ENCODE data around the gene IRX4. TPM values are rescaled to one million over a fixed set of nuclear protein-coding genes. Genes with fewer than 3 reads are reported as not detected.

Gene IRX4
- total and polyA plus RNA-seq, 2 donors (not counting 3 experiments of a cell fraction or from before 2014, with no cell fraction given) = not detected

DNA sequence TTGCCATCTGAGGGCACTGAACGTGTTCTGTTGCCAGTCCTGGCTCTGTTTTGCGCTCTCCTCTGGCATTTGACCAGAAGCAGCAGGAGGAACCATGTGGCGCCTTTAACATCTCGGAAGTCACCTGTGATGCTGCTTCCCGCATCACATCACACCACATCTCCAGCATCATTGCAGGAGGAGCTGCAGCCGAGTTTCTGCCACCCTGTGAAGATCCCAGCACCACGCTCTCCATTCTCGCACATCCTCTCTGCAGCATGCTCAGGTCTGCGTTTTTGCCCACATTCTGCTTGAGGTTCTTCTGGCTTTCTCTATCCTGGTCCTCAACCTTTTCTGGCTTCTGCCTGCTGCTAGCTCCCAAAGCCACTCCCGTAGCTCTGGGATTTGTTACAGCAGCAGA, 11.0 kb upstream of the IRX4 start:
- no peak for FAIRE-seq
- H3K27ac ChIP-seq (ENCODE audit: insufficient read depth, low read depth, low read length) = no peak overlapping the region
- H3K36me3 ChIP-seq (ENCODE audit: control insufficient read depth in 2 of 2, extremely low read depth in 1 of 2, insufficient read depth in 2 of 2, low read length in 2 of 2) = no peaks in the 10 kb centered on the region
- no peak overlapping the region for H3K4me2 ChIP-seq (ENCODE audit: insufficient read depth, low read length)
- H3K9ac ChIP-seq (replicated peaks; ENCODE audit: extremely low read depth, insufficient read depth, low read length) = no peak overlapping the region
- H3K4me3 ChIP-seq (replicated peaks in 1 of 3; ENCODE audit: insufficient read depth in 1 of 3, low read depth in 1 of 3, low read length in 3 of 3) = no peak overlapping the region
- H3K4me1 ChIP-seq (ENCODE audit: control insufficient read depth, extremely low read depth, insufficient read depth, low read length) = no peaks in the 10 kb centered on the region
- TF ChIP-seq MYC (IDR thresholded peaks at IDR 0.05; ENCODE audit: low read depth, low read length) (no peak), POLR2AphosphoS5 (IDR thresholded peaks at IDR 0.05; ENCODE audit: insufficient read depth, low read depth, low read length) (no peak), CTCF (IDR thresholded peaks at IDR 0.05; ENCODE audit: extremely low read depth in 1 of 2, insufficient read depth in 1 of 2, low read depth in 1 of 2, low read length in 2 of 2) (no peak)
- dilution Hi-C loops (cut with MboI; ENCODE audit: extremely low pct_ligation_motif_present, low sequenced_read_pairs) = no loop called here
- H2AFZ ChIP-seq (ENCODE audit: low read depth, low read length) = no peak overlapping the region
- ChIA-PET CTCF (no interaction called here), POLR2A (no interaction called here)
- no peak for DNase-seq (ENCODE audit: low read depth, low spot score)
- no peaks in the 10 kb centered on the region for H3K9me1 ChIP-seq (replicated peaks; ENCODE audit: control insufficient read depth, extremely low read depth, insufficient read depth, low read length)
- intact Hi-C loops (cut with micrococcal nuclease) = no loop called here
- no peaks in the 10 kb centered on the region for H4K20me1 ChIP-seq (replicated peaks; ENCODE audit: control insufficient read depth, extremely low read depth, insufficient read depth, low read length)
- peaks cover 0 to 5% of the 10 kb centered on the region in 2 experiments for H3K27me3 ChIP-seq (ENCODE audit: control insufficient read depth in 2 of 2, insufficient read depth in 2 of 2, low read length in 2 of 2)
- H3K9me3 ChIP-seq (replicated peaks; ENCODE audit: control insufficient read depth, insufficient read depth, low read length) = no peaks in the 10 kb centered on the region
- BruUV-seq (replicated peaks) = no TSS peak
- H3K79me2 ChIP-seq (ENCODE audit: control insufficient read depth, insufficient read depth, low read length) = no peaks in the 10 kb centered on the region

- no peaks in the 10 kb centered on the region for H3K9me1 ChIP-seq (replicated peaks; ENCODE audit: control insufficient read depth, extremely low read depth, insufficient read depth, low read length)
- no peaks in the 10 kb centered on the region for H3K79me2 ChIP-seq (ENCODE audit: control insufficient read depth, insufficient read depth, low read length)
- TF ChIP-seq GATA2 (IDR thresholded peaks at IDR 0.05; ENCODE audit: insufficient read depth, insufficient read length, low read depth, low read length) (no peak), MYC (IDR thresholded peaks at IDR 0.05; ENCODE audit: low read depth, low read length) (no peak), POLR2AphosphoS5 (IDR thresholded peaks at IDR 0.05; ENCODE audit: insufficient read depth, low read depth, low read length) (no peak), FOS (IDR thresholded peaks at IDR 0.05; ENCODE audit: borderline replicate concordance, insufficient read depth, low read length) (no peak)
- intact Hi-C loops (cut with micrococcal nuclease) (no loop called here), dilution Hi-C loops (cut with MboI; ENCODE audit: extremely low pct_ligation_motif_present, low sequenced_read_pairs) (no loop called here)
- no peaks in the 10 kb centered on the region for H3K36me3 ChIP-seq (ENCODE audit: control insufficient read depth in 2 of 2, extremely low read depth in 1 of 2, insufficient read depth in 2 of 2, low read length in 2 of 2)
- H3K27me3 ChIP-seq (ENCODE audit: control insufficient read depth in 2 of 2, insufficient read depth in 2 of 2, low read length in 2 of 2) = peaks cover 6 to 8% of the 10 kb centered on the region in 2 experiments
- no peaks in the 10 kb centered on the region for H3K9me3 ChIP-seq (replicated peaks; ENCODE audit: control insufficient read depth, insufficient read depth, low read length)
- POLR2A ChIA-PET = no interaction called here
- FAIRE-seq = no peak
- no peak overlapping the region for H3K4me2 ChIP-seq (ENCODE audit: insufficient read depth, low read length)
- no peak overlapping the region for H3K9ac ChIP-seq (replicated peaks; ENCODE audit: extremely low read depth, insufficient read depth, low read length)
- no peaks in the 10 kb centered on the region for H3K4me1 ChIP-seq (ENCODE audit: control insufficient read depth, extremely low read depth, insufficient read depth, low read length)
- no peak overlapping the region for H3K4me3 ChIP-seq (replicated peaks in 1 of 3; ENCODE audit: insufficient read depth in 1 of 3, low read depth in 1 of 3, low read length in 3 of 3)
- CTCF ChIA-PET = no interaction called here
- BruUV-seq (replicated peaks) = no TSS peak
- no peak for DNase-seq (ENCODE audit: low read depth, low spot score)
- no peak overlapping the region for H2AFZ ChIP-seq (ENCODE audit: low read depth, low read length)
- H3K27ac ChIP-seq (ENCODE audit: insufficient read depth, low read depth, low read length) = no peak overlapping the region
- no peaks in the 10 kb centered on the region for H4K20me1 ChIP-seq (replicated peaks; ENCODE audit: control insufficient read depth, extremely low read depth, insufficient read depth, low read length)
Observed at GRCh38 chr5:1892685-1893445, 10.1 kb upstream of the IRX4 start.
